Left kidney (tissue), 2 donors: Measurements from ENCODE around the gene NUDT22. TPM values are rescaled to one million over a fixed set of nuclear protein-coding genes. Genes with fewer than 3 reads are reported as not detected.
A peak's percentile ranks its signal among the peaks of the same experiment; 100 is the strongest.

Experiments used
- DNase-seq: peaks from one replicate; pipeline ENCODE4 v3.0.0-alpha.2; 2013
- polyA plus RNA-seq: library from polyadenylated mRNA; unstranded; fragments of 120-200 nt; gene quantifications from one replicate; pipeline ENCODE4 v1.2.1, GENCODE V29; 2013; ENCODE audit not compliant: insufficient read length

The NUDT22 gene
- polyA plus RNA-seq, 1 donor = 24.1 TPM

DNA sequence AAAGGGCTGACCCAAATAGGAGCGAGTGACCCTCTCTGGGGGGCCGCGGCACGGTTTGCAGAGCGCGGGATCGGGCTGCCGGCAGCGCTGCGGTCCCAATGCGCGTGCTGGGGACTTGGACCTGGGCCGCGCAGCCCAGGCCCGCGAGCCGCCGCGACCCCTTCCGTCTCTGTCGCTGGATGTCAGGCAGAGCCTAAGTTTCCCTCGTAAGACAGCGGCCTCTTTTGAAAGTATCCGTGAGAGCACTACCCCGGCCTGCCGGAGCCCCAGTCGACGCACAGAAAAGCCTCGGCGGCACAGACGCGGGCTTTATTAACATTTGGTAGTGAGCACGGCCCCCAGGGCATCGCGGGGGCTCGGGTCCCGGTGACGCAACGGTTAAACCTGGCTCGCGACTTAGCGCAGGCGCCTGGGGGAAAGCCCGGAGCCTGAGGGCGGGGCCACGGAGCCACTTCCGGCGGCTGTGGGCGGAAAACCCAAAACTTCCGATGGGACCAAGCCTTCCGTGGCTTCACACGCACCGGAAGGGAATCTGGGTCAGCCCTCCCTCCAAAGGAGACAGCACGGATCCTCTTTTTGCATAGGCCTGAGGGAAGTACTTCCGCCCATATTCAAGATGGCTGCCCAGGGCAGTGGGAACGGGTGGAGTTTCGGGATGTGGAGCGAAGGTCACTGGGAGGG, 43.6 kb downstream of the NUDT22 start:
- peak; percentile 98 for DNase-seq

DNA sequence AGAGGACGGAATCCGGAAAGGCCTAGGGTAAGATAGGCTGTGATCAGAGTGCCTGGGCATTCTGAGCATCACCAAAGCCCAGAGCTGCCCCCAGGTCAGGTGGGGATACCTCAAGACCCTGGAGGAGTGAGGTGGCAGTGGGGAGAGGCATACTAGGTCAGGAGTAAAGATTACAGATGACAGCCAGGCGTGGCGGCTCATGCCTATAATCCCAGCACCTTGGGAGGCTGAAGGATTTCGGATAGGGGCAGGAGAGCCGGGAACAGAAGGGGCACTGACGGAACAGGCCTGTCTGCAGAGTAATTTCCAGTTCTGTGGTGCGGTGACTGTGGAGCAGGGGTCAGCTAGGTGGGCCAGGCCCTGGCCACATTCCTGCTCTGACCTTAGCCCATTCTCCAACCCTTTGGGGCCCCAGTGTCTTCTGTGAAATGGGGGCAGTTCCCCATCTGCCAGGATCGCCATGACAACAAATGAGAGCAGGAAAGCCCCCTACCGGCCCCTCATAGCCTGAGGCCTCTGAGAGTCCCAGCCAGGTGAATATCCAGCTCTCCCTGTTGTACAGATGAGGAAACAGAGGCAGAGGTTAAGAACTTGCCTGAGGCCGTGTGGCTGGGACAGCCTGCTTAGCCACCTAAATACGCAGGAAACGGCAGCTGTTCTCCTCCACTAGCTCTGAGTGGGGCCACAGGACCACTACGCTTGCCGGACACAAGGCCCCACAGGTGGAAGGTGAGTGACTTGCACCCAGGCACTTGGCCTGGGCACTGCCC, 49.1 kb downstream of the NUDT22 start:
- no peak for DNase-seq

DNA sequence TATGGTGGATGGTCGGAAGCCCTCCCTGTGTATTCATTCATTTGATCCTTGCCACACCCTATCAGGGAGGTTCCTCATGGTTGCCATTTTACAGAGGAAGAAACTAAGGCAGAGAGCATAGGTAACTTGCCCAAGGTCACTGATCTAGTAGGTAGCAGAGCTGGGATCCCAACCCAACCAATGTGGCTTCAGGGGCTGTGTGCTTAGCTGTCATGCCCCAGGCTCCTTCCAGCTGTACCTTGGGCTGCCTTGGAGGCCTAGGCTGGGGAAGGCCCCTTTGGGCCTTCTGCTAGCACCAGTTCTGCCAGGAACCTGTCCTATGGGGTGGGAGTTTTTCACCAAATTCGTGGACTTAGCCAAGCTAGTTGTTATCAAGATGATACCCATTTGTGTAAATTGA, 49.8 kb downstream of the NUDT22 start:
- DNase-seq = no peak

DNA sequence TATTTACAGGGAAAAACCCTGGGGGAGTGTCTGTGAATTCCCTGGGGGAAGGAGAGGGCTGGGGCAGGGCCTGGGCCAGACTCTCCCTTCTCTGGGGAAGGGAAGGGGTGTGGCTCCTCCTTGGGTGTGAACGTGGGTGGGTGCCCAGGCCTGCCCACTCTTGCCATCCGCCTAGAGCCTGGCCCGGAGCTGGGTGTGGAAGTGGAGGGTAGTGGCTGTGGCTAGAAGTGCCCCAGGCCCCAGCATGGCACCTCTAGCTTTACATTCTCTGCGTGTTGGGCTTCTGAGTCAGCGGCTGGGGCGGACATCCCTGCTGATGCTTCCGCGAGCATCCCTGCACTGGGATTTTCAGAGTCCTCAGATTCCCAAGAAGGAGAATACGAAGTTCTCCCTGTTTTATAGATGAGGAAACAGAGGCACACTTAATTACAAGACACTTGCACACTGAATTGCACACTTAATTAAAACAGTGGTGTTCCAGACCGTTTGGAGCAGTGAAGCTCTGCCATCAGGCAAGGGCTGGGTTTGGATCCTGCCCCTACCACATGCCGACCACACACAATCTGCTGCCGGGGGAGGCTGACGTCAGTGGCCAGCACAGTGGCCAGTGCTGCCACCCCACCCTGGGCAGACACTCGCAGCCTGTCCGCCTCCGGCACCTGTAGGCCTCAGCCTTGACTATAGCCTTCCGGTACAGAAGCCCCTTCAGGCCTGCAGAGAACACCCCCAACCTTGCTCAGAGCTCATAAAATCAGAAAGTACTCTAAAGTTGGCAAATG, 50.8 kb downstream of the NUDT22 start:
- no peak for DNase-seq

DNA sequence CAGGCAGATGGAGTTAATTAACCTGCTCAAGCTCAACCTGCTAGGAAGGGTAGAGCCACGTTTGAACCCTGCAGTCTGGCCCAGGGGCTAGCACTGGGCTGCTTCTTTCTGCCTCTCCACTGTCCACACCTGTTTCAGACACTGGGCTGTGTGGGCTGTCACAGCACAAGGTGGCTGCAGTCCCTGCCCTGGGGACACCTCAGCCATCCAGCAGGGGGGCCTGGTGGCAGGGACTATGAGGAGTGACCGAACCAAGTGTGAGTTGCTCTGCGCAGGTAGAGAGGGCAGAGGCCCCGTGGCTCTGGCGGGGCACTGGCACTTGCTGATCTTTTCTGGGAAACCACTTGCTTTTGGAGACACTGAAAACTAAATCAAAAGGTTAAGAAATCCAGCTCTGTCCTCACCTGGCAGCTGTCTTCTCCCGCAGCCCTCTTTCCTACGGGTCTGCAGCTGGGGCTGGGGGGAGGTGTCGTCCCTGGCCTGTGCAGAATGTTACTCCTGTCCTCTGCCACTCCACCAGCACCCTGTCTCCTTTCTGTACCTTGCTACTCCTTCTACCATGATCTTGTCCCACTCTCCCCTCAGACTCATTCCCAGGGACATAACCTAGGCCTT, 52.6 kb downstream of the NUDT22 start:
- DNase-seq = no peak

Other genes starting within 250 kb of the NUDT22 start
- gene OTUB1, start 239.8 kb upstream of the NUDT22 start, polyA plus RNA-seq = 105 TPM
- gene FLRT1, start 190.3 kb upstream of the NUDT22 start, polyA plus RNA-seq = 3.3 TPM
- 13.3 TPM for gene MACROD1, start 60.2 kb upstream of the NUDT22 start, polyA plus RNA-seq
- gene STIP1, start 40.1 kb upstream of the NUDT22 start, polyA plus RNA-seq = 215 TPM
- gene FERMT3, start 19.6 kb upstream of the NUDT22 start, polyA plus RNA-seq = 4.1 TPM
- 44.8 TPM for gene TRPT1, start 88 bp upstream of the NUDT22 start, polyA plus RNA-seq
- 53.4 TPM for gene DNAJC4, start 4.3 kb downstream of the NUDT22 start, polyA plus RNA-seq
- gene VEGFB, start 8.3 kb downstream of the NUDT22 start, polyA plus RNA-seq = 87.6 TPM
- 72.7 TPM for gene FKBP2, start 14.8 kb downstream of the NUDT22 start, polyA plus RNA-seq
- 56.4 TPM for gene PPP1R14B, start 20.7 kb downstream of the NUDT22 start, polyA plus RNA-seq
- gene PLCB3, start 25.3 kb downstream of the NUDT22 start, polyA plus RNA-seq = 13.5 TPM
- gene BAD, start 58.4 kb downstream of the NUDT22 start, polyA plus RNA-seq = 37.9 TPM
- 32.5 TPM for gene GPR137, start 59.6 kb downstream of the NUDT22 start, polyA plus RNA-seq
- not detected for gene KCNK4, start 65.0 kb downstream of the NUDT22 start, polyA plus RNA-seq
- gene CATSPERZ, start 74.1 kb downstream of the NUDT22 start, polyA plus RNA-seq = not detected
- gene ESRRA, start 79.2 kb downstream of the NUDT22 start, polyA plus RNA-seq = 20.9 TPM
- gene TRMT112, start 91.3 kb downstream of the NUDT22 start, polyA plus RNA-seq = 183 TPM
- gene PRDX5, start 91.8 kb downstream of the NUDT22 start, polyA plus RNA-seq = 148 TPM
- 3.3 TPM for gene CCDC88B, start 113.9 kb downstream of the NUDT22 start, polyA plus RNA-seq
- gene RPS6KA4, start 132.9 kb downstream of the NUDT22 start, polyA plus RNA-seq = 9.1 TPM